ENCODE results near the gene RPS27A. TPM values are rescaled to one million over a fixed set of nuclear protein-coding genes. Genes with fewer than 3 reads are reported as not detected.
"Not testable (repeated sequence)": the region's sequence is repeated elsewhere in the genome, so short reads cannot be mapped to it uniquely, and the experiment has no call there.

Gene RPS27A
- total RNA-seq (100 to 1,000 TPM; 371 to 618 TPM), polyA plus RNA-seq (ENCODE audit: insufficient read depth, low read depth, low replicate concordance) (857 TPM)
- long read RNA-seq, donor 1, transcript RPS27A-207 (3 exons, 557 nt) = minor isoform, 10 of 2,345 reads
- long read RNA-seq, donor 1, transcript RPS27A-208 (5 exons, 580 nt) = minor isoform, 44 of 2,345 reads
- long read RNA-seq, donor 1, transcript RPS27A-203 (5 exons, 796 nt) = minor isoform, 166 of 2,345 reads
- long read RNA-seq, donor 1, transcript RPS27A-201 (6 exons, 1,071 nt) = major isoform, 1,475 of 2,345 reads
- long read RNA-seq, donor 1, partial matches to known transcripts = 166 of 2,345 reads
- long read RNA-seq, donor 1, other reads (novel, unspliced or antisense) = 482 of 2,345 reads
- long read RNA-seq, donor 2, transcript RPS27A-201 (6 exons, 1,071 nt) = major isoform, 1,082 of 1,729 reads
- long read RNA-seq, donor 2, transcript RPS27A-203 (5 exons, 796 nt) = minor isoform, 167 of 1,729 reads
- long read RNA-seq, donor 2, transcript RPS27A-207 (3 exons, 557 nt) = minor isoform, 5 of 1,729 reads
- long read RNA-seq, donor 2, transcript RPS27A-208 (5 exons, 580 nt) = minor isoform, 13 of 1,729 reads
- long read RNA-seq, donor 2, partial matches to known transcripts = 140 of 1,729 reads
- long read RNA-seq, donor 2, other reads (novel, unspliced or antisense) = 319 of 1,729 reads

GRCh38 chr2:55232084-55232862 lies at the start of gene RPS27A, which contains the start of gene CLHC1:
RPS27A (plus strand) TSS chr2:55232688; CDS start chr2:55232825, 137 bp downstream.
CLHC1 (minus strand) TSS chr2:55232293; CDS start chr2:55222411, 9,882 bp downstream.
- Histone ChIP-seq H3K27ac (peak within 1 kb of the TSS; percentile 95 to 98), H3K27me3 (no peaks in the 10 kb centered on the region), H3K4me1 (peaks cover 11% of the 10 kb centered on the region), H3K9me3 (no peaks in the 10 kb centered on the region), H3K4me3 (peak within 1 kb of the TSS; percentile 95 to 96), H3K36me3 (ENCODE audit: low read depth, missing control alignments) (no peaks in the 10 kb centered on the region)
- WGBS, 2 donors = 0% methylated on average over 34 to 37 of the region's 37 CpGs
- intact Hi-C loops (cut with DNase I; ENCODE audit: low total_unique reads) = no loop called here
- no peak for TF ChIP-seq POLR2A (IDR thresholded peaks at IDR 0.05)
- peak in 1 of 3 experiments; percentile 0 for TF ChIP-seq CTCF (IDR thresholded peaks at IDR 0.05)
- peak; percentile 95 for DNase-seq

GRCh38 chr2:55186837-55187236 lies 45.7 kb upstream of the RPS27A start:
- DNase-seq; H3K4me3 ChIP-seq; H3K9me3 ChIP-seq; intact Hi-C loops (cut with DNase I; ENCODE audit: low total_unique reads); H3K4me1 ChIP-seq; H3K36me3 ChIP-seq (ENCODE audit: low read depth, missing control alignments); H3K27ac ChIP-seq; H3K27me3 ChIP-seq: not testable (repeated sequence)
- WGBS, 2 donors = 92 to 97% methylated on average over 8 of the region's 8 CpGs

- H3K27ac ChIP-seq; H3K36me3 ChIP-seq (ENCODE audit: low read depth, missing control alignments); intact Hi-C loops (cut with DNase I; ENCODE audit: low total_unique reads); H3K4me3 ChIP-seq; H3K27me3 ChIP-seq; DNase-seq; H3K4me1 ChIP-seq; H3K9me3 ChIP-seq: not testable (repeated sequence)
- 92 to 95% methylated on average over 2 of the region's 2 CpGs for WGBS, 2 donors
These were observed 40.6 kb upstream of the RPS27A start for GRCh38 chr2:55191888-55192287.

- Histone ChIP-seq H3K27ac (no peak overlapping the region), H3K27me3 (no peaks in the 10 kb centered on the region), H3K4me3 (no peak overlapping the region), H3K36me3 (ENCODE audit: low read depth, missing control alignments) (no peaks in the 10 kb centered on the region), H3K9me3 (no peaks in the 10 kb centered on the region), H3K4me1 (no peaks in the 10 kb centered on the region)
- 90 to 97% methylated on average over 2 of the region's 2 CpGs for WGBS, 2 donors
- DNase-seq = no peak
- intact Hi-C loops (cut with DNase I; ENCODE audit: low total_unique reads) = no loop called here
- TF ChIP-seq CTCF (IDR thresholded peaks at IDR 0.05) (no peak), POLR2A (IDR thresholded peaks at IDR 0.05) (no peak)
These were observed 36.0 kb upstream of the RPS27A start for GRCh38 chr2:55196526-55196925.

- WGBS, 2 donors = 93 to 94% methylated on average over 1 of the region's 1 CpG
- DNase-seq = no peak
- TF ChIP-seq POLR2A (IDR thresholded peaks at IDR 0.05) (no peak), CTCF (IDR thresholded peaks at IDR 0.05) (no peak)
- intact Hi-C loops (cut with DNase I; ENCODE audit: low total_unique reads) = no loop called here
- Histone ChIP-seq H3K27me3 (no peaks in the 10 kb centered on the region), H3K4me1 (no peaks in the 10 kb centered on the region), H3K4me3 (no peak overlapping the region), H3K9me3 (no peaks in the 10 kb centered on the region), H3K36me3 (ENCODE audit: low read depth, missing control alignments) (no peaks in the 10 kb centered on the region), H3K27ac (no peak overlapping the region)
These were observed 32.1 kb upstream of the RPS27A start for GRCh38 chr2:55200416-55200815.
